ENCODE measurements around the gene ANXA4. TPM values are rescaled to one million over a fixed set of nuclear protein-coding genes. Genes with fewer than 3 reads are reported as not detected.
A peak's percentile ranks its signal among the peaks of the same experiment; 100 is the strongest.

Gene ANXA4
- total RNA-seq: 23.3 TPM
- 45.3 TPM for polyA plus RNA-seq
- long read RNA-seq, donor 1, partial matches to known transcripts: 0 of 1 reads
- long read RNA-seq, donor 1, other reads (novel, unspliced or antisense): 0 of 1 reads
- long read RNA-seq, donor 2, transcript ANXA4-201 (13 exons, 2,799 nt): major isoform, 12 of 18 reads
- long read RNA-seq, donor 2, partial matches to known transcripts: 5 of 18 reads
- long read RNA-seq, donor 2, other reads (novel, unspliced or antisense): 0 of 18 reads
- long read RNA-seq, donor 3, transcript ANXA4-201 (13 exons, 2,799 nt): major isoform, 10 of 11 reads
- long read RNA-seq, donor 3, partial matches to known transcripts: 0 of 11 reads
- long read RNA-seq, donor 3, other reads (novel, unspliced or antisense): 0 of 11 reads
- long read RNA-seq, donor 4, partial matches to known transcripts: 0 of 3 reads
- long read RNA-seq, donor 4, other reads (novel, unspliced or antisense): 0 of 3 reads
- long read RNA-seq, donor 5, full-length matches to known transcripts: 26 of 54 reads
- long read RNA-seq, donor 5, partial matches to known transcripts: 28 of 54 reads
- long read RNA-seq, donor 5, other reads (novel, unspliced or antisense): 0 of 54 reads
- long read RNA-seq, donor 6, transcript ANXA4-201 (13 exons, 2,799 nt): major isoform, 11 of 11 reads
- long read RNA-seq, donor 6, partial matches to known transcripts: 0 of 11 reads
- long read RNA-seq, donor 6, other reads (novel, unspliced or antisense): 0 of 11 reads
- long read RNA-seq, donor 7, transcript ANXA4-201 (13 exons, 2,799 nt): major isoform, 7 of 7 reads
- long read RNA-seq, donor 7, partial matches to known transcripts: 0 of 7 reads
- long read RNA-seq, donor 7, other reads (novel, unspliced or antisense): 0 of 7 reads
- long read RNA-seq, donor 8, partial matches to known transcripts: 0 of 2 reads
- long read RNA-seq, donor 8, other reads (novel, unspliced or antisense): 0 of 2 reads
- long read RNA-seq, donor 9, full-length matches to known transcripts: 5 of 5 reads
- long read RNA-seq, donor 9, partial matches to known transcripts: 0 of 5 reads
- long read RNA-seq, donor 9, other reads (novel, unspliced or antisense): 0 of 5 reads
- long read RNA-seq, donor 10, partial matches to known transcripts: 0 of 3 reads
- long read RNA-seq, donor 10, other reads (novel, unspliced or antisense): 0 of 3 reads

DNA sequence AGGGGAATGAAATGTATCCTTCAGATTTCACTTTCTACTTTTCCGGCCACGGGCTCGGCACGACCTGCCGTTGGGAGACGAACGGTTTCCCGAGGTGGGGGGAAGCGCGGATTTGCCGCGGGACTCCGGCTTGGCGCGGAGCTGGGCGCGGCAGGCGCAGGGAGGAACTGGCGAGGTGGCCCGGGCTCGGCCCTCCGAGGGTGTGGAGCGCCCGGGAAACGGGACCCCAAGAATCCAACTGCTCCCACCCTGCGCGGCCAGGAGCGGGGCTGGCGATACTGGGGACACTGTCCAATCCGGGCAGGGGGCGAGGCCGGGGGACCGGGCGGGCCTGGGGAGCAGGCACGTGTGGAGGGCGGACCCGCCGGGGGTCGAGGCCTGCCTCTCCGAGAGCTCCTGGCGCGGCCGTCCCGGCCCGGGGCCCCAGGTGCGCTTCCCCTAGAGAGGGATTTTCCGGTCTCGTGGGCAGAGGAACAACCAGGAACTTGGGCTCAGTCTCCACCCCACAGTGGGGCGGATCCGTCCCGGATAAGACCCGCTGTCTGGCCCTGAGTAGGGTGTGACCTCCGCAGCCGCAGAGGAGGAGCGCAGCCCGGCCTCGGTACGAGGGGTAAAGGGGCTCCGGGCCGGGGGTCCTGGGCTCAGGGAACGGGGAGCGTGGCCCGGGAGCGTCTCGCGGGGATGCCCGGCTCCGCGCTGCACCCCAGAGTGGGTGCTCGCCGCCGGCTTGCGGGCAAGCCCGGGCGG lies at the start of gene ANXA4:
TSS of gene ANXA4 (plus strand) at position 560 of the 747 bp plus-strand sequence. CDS start 39,432 bp downstream, outside the sequence.
- H3K27me3 ChIP-seq (ENCODE audit: control insufficient read depth in 2 of 2, insufficient read depth in 1 of 2, low read length in 1 of 2): peaks cover 0 to 20% of the 10 kb centered on the region in 2 donors
- peak in 5 of 9 donors; percentile 15 to 66 (median 41) for DNase-seq (ENCODE audit: low read depth in 6 of 9, low spot score in 9 of 9)
- H3K4me3 ChIP-seq (ENCODE audit: low read length in 2 of 2): peak within 1 kb of the TSS; percentile 59 to 79
- no peaks in the 10 kb centered on the region for H3K9me3 ChIP-seq (ENCODE audit: control insufficient read depth in 2 of 2, insufficient read depth in 1 of 2, low read length in 1 of 2)
- H3K36me3 ChIP-seq (ENCODE audit: control insufficient read depth in 2 of 2, insufficient read depth in 2 of 2, low read length in 1 of 2): no peaks in the 10 kb centered on the region
- H3K4me1 ChIP-seq (ENCODE audit: control insufficient read depth in 2 of 2, insufficient read depth in 2 of 2, low read length in 2 of 2): peaks cover 6 to 10% of the 10 kb centered on the region in 2 donors
- under 1% methylated on average over 75 of the region's 75 CpGs for WGBS
- H3K27ac ChIP-seq (ENCODE audit: low read depth in 1 of 2, low read length in 1 of 2): peak within 1 kb of the TSS; percentile 78 to 80

DNA sequence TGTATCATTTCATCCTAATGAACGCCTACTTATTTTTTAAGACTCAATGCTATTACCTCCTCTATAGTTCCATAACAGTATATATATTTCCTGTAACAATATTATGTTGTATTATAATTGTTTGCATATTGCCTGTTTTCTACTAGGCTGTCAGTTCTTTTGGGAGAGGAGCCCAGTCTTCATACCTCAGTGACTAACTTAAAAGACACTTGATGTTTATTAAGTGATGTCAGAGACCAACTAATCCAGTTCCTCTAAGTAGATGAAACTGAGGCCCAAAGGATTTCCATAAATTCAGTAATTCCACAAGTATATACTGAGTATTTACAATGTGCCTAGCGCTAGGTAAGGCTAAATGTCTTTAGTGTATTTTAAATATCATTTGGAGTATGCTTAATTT lies 49.5 kb upstream of the ANXA4 start:
- WGBS: 96% methylated on average over 2 of the region's 2 CpGs
- H3K4me3 ChIP-seq (ENCODE audit: low read length in 2 of 2): no peak overlapping the region
- peaks cover 43 to 53% of the 10 kb centered on the region in 2 donors for H3K4me1 ChIP-seq (ENCODE audit: control insufficient read depth in 2 of 2, insufficient read depth in 2 of 2, low read length in 2 of 2)
- no peak for DNase-seq (ENCODE audit: low read depth in 6 of 9, low spot score in 9 of 9)
- no peaks in the 10 kb centered on the region for H3K27me3 ChIP-seq (ENCODE audit: control insufficient read depth in 2 of 2, insufficient read depth in 1 of 2, low read length in 1 of 2)
- peak overlapping the region in 1 of 2 donors; percentile 97 for H3K27ac ChIP-seq (ENCODE audit: low read depth in 1 of 2, low read length in 1 of 2)
- no peaks in the 10 kb centered on the region for H3K9me3 ChIP-seq (ENCODE audit: control insufficient read depth in 2 of 2, insufficient read depth in 1 of 2, low read length in 1 of 2)
- H3K36me3 ChIP-seq (ENCODE audit: control insufficient read depth in 2 of 2, insufficient read depth in 2 of 2, low read length in 1 of 2): no peaks in the 10 kb centered on the region

DNA sequence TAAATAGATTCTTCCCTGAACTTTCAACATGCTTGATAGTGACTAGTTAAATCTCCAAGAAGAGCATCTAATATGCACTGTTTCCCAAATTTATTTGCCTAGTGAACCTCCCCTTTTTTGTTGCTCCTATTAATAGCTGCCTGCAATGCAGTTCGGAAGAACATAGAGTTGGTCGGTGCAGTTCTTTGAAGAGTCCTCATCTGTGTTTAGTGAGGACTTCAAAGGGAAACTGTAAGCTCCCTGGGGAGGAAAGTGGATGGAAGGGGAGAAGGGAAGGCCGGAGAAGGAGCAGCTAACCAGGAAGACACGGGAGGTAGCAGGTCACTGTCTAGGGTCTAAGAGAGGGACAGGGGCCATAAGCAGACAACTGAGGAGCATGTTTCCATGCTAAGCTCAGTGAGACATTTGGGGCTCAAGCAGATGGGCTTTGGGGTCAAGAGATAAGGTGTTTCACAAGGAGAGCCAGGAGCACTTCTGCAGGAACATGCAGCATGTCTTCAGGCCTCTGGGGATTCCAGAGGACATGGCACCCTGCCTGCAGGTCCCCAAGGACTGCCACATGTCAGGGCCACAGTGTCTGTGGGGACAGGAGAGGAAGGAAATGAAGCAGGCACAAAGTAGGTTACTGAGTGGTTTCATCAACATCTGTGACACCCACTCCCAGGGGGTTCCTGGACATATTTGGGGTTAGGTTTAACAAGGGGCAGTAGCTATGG lies 48.7 kb upstream of the ANXA4 start:
- H3K27me3 ChIP-seq (ENCODE audit: control insufficient read depth in 2 of 2, insufficient read depth in 1 of 2, low read length in 1 of 2): no peaks in the 10 kb centered on the region
- H3K9me3 ChIP-seq (ENCODE audit: control insufficient read depth in 2 of 2, insufficient read depth in 1 of 2, low read length in 1 of 2): no peaks in the 10 kb centered on the region
- peak overlapping the region; percentile 19 to 44 for H3K4me3 ChIP-seq (ENCODE audit: low read length in 2 of 2)
- H3K4me1 ChIP-seq (ENCODE audit: control insufficient read depth in 2 of 2, insufficient read depth in 2 of 2, low read length in 2 of 2): peaks cover 50 to 61% of the 10 kb centered on the region in 2 donors
- peak overlapping the region; percentile 95 to 97 for H3K27ac ChIP-seq (ENCODE audit: low read depth in 1 of 2, low read length in 1 of 2)
- 42% methylated on average over 4 of the region's 4 CpGs for WGBS
- H3K36me3 ChIP-seq (ENCODE audit: control insufficient read depth in 2 of 2, insufficient read depth in 2 of 2, low read length in 1 of 2): no peaks in the 10 kb centered on the region
- peak in 7 of 9 donors; percentile 28 to 81 (median 56) for DNase-seq (ENCODE audit: low read depth in 6 of 9, low spot score in 9 of 9)

GRCh38 chr2:69693775-69694450 lies 48.0 kb upstream of the ANXA4 start:
- Histone ChIP-seq H3K4me3 (ENCODE audit: low read length in 2 of 2) (peak overlapping the region; percentile 19 to 44), H3K27me3 (ENCODE audit: control insufficient read depth in 2 of 2, insufficient read depth in 1 of 2, low read length in 1 of 2) (no peaks in the 10 kb centered on the region), H3K4me1 (ENCODE audit: control insufficient read depth in 2 of 2, insufficient read depth in 2 of 2, low read length in 2 of 2) (peaks cover 56 to 67% of the 10 kb centered on the region in 2 donors), H3K27ac (ENCODE audit: low read depth in 1 of 2, low read length in 1 of 2) (peak overlapping the region; percentile 95 to 97), H3K36me3 (ENCODE audit: control insufficient read depth in 2 of 2, insufficient read depth in 2 of 2, low read length in 1 of 2) (no peaks in the 10 kb centered on the region), H3K9me3 (ENCODE audit: control insufficient read depth in 2 of 2, insufficient read depth in 1 of 2, low read length in 1 of 2) (no peaks in the 10 kb centered on the region)
- 29% methylated on average over 6 of the region's 6 CpGs for WGBS
- DNase-seq (ENCODE audit: low read depth in 6 of 9, low spot score in 9 of 9): peak in 8 of 9 donors; percentile 64 to 93 (median 80)

- 78% methylated on average over 12 of the region's 12 CpGs for WGBS
- DNase-seq (ENCODE audit: low read depth in 6 of 9, low spot score in 9 of 9): peak in 1 of 9 donors; percentile 47
- peak overlapping the region; percentile 82 to 85 for H3K27ac ChIP-seq (ENCODE audit: low read depth in 1 of 2, low read length in 1 of 2)
Measured at GRCh38 chr2:69694894-69695849, 46.8 kb upstream of the ANXA4 start.

DNA sequence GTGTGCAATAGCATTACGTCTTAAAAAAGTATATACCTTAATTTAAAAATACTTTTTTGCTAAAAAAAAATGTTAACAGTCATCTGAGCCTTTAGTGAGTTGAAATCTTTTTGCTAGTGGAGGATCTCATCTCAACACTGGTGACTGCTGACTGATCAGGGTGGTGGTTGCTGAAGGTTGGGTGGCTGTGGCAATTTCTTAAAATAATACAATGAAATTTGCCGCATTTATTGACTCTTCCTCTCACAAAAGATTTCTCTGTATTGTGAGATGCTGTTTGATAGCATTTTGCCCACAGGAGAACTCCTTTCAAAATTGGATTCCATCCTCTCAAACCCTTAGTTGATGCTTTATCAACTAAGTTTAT lies 46.1 kb upstream of the ANXA4 start:
- DNase-seq (ENCODE audit: low read depth in 6 of 9, low spot score in 9 of 9): no peak
- Histone ChIP-seq H3K27ac (ENCODE audit: low read depth in 1 of 2, low read length in 1 of 2) (peak overlapping the region in 1 of 2 donors; percentile 8), H3K9me3 (ENCODE audit: control insufficient read depth in 2 of 2, insufficient read depth in 1 of 2, low read length in 1 of 2) (no peaks in the 10 kb centered on the region), H3K36me3 (ENCODE audit: control insufficient read depth in 2 of 2, insufficient read depth in 2 of 2, low read length in 1 of 2) (no peaks in the 10 kb centered on the region), H3K4me3 (ENCODE audit: low read length in 2 of 2) (no peak overlapping the region), H3K27me3 (ENCODE audit: control insufficient read depth in 2 of 2, insufficient read depth in 1 of 2, low read length in 1 of 2) (no peaks in the 10 kb centered on the region), H3K4me1 (ENCODE audit: control insufficient read depth in 2 of 2, insufficient read depth in 2 of 2, low read length in 2 of 2) (peaks cover 61 to 73% of the 10 kb centered on the region in 2 donors)
- 45% methylated on average over 2 of the region's 2 CpGs for WGBS

More at GRCh38 chr2:69694894-69695849, 46.8 kb upstream of the ANXA4 start:
- H3K36me3 ChIP-seq (ENCODE audit: control insufficient read depth in 2 of 2, insufficient read depth in 2 of 2, low read length in 1 of 2): no peaks in the 10 kb centered on the region
- H3K4me3 ChIP-seq (ENCODE audit: low read length in 2 of 2): no peak overlapping the region
- no peaks in the 10 kb centered on the region for H3K27me3 ChIP-seq (ENCODE audit: control insufficient read depth in 2 of 2, insufficient read depth in 1 of 2, low read length in 1 of 2)
- H3K4me1 ChIP-seq (ENCODE audit: control insufficient read depth in 2 of 2, insufficient read depth in 2 of 2, low read length in 2 of 2): peaks cover 61 to 73% of the 10 kb centered on the region in 2 donors
- no peaks in the 10 kb centered on the region for H3K9me3 ChIP-seq (ENCODE audit: control insufficient read depth in 2 of 2, insufficient read depth in 1 of 2, low read length in 1 of 2)

GRCh38 chr2:69700381-69700780 lies 41.6 kb upstream of the ANXA4 start:
- 97% methylated on average over 5 of the region's 5 CpGs for WGBS
- no peak for DNase-seq (ENCODE audit: low read depth in 6 of 9, low spot score in 9 of 9)
- peaks cover 36 to 37% of the 10 kb centered on the region in 2 donors for H3K4me1 ChIP-seq (ENCODE audit: control insufficient read depth in 2 of 2, insufficient read depth in 2 of 2, low read length in 2 of 2)
- no peaks in the 10 kb centered on the region for H3K9me3 ChIP-seq (ENCODE audit: control insufficient read depth in 2 of 2, insufficient read depth in 1 of 2, low read length in 1 of 2)
- H3K27ac ChIP-seq (ENCODE audit: low read depth in 1 of 2, low read length in 1 of 2): no peak overlapping the region
- no peaks in the 10 kb centered on the region for H3K27me3 ChIP-seq (ENCODE audit: control insufficient read depth in 2 of 2, insufficient read depth in 1 of 2, low read length in 1 of 2)
- no peaks in the 10 kb centered on the region for H3K36me3 ChIP-seq (ENCODE audit: control insufficient read depth in 2 of 2, insufficient read depth in 2 of 2, low read length in 1 of 2)
- H3K4me3 ChIP-seq (ENCODE audit: low read length in 2 of 2): no peak overlapping the region
